Panc1 (cell line): ENCODE results near the gene COL16A1. TPM values are rescaled to one million over a fixed set of nuclear protein-coding genes. Genes with fewer than 3 reads are reported as not detected.

ENCODE experiments used
- ATAC-seq: fragments of 200-7000 bp; cut with Tn5 transposase; 2 replicates; pipeline ENCODE4 v1.9.1; 2020; ENCODE audit warnings: mild to moderate bottlenecking, moderate library complexity
- BruUV-seq: library from RNA; stranded (reverse); fragments of 400-500 nt; replicated peaks from 2 replicates; lab custom pipeline; 2021; lab: Mats Ljungman, UMichigan
- CTCF ChIA-PET: fragments of 300-600 bp; sonication (Branson Sonifier 250); formaldehyde crosslinking; loops from one replicate; lab custom pipeline; 2022; ENCODE audit warnings: antibody characterized with exemption; lab: Charles Lee
- POLR2A ChIA-PET: fragments of 300-600 bp; sonication (Branson Sonifier 250); formaldehyde crosslinking; loops from one replicate; lab custom pipeline; 2022; ENCODE audit warnings: antibody characterized with exemption; lab: Charles Lee
- DNase-seq: peaks from one replicate; pipeline ENCODE4 v3.0.0-alpha.2; 2010; ENCODE audit warnings: low read depth, low spot score
- H3K27ac ChIP-seq: 2 replicates; pipeline ENCODE4 v1.5.1; 2011; ENCODE audit warnings: mild to moderate bottlenecking, low read length, inconsistent platforms
- H3K27me3 ChIP-seq: fragments of 200-500 bp; sonication (Bioruptor generic); 2 replicates; pipeline ENCODE4 v1.6.0; 2014; ENCODE audit warnings: low read length, inconsistent platforms; ENCODE audit not compliant: control insufficient read depth, insufficient read depth
- H3K36me3 ChIP-seq: fragments of 200-500 bp; sonication (Bioruptor generic); 2 replicates; pipeline ENCODE4 v1.5.1; 2014; ENCODE audit warnings: inconsistent platforms, mild to moderate bottlenecking, low read length, moderate library complexity; ENCODE audit not compliant: control insufficient read depth, insufficient read depth
- H3K4me1 ChIP-seq: 2 replicates; pipeline ENCODE4 v1.5.1; 2011; ENCODE audit warnings: inconsistent platforms, mild to moderate bottlenecking, low read length, moderate library complexity; ENCODE audit not compliant: control insufficient read depth, insufficient read depth
- H3K4me3 ChIP-seq, 2 experiments: 2 replicates each; pipeline ENCODE4 v1.5.1; 2011 to 2012; ENCODE audit warnings: low read depth in 2 of 2, low read length in 2 of 2, mild to moderate bottlenecking in 2 of 2, inconsistent platforms in 1 of 2, moderate library complexity in 1 of 2
- H3K9me3 ChIP-seq: fragments of 200-500 bp; sonication (Bioruptor generic); 2 replicates; pipeline ENCODE4 v1.5.1; 2014; ENCODE audit warnings: low read depth, mild to moderate bottlenecking, inconsistent platforms, low read length, moderate library complexity; ENCODE audit not compliant: control insufficient read depth, insufficient read depth
- POLR2AphosphoS5 ChIP-seq: IDR thresholded peaks from 2 replicates; pipeline ENCODE4 v1.6.1; 2012; ENCODE audit warnings: mild to moderate bottlenecking, low read depth, low read length, moderate library complexity
- SIN3A ChIP-seq: IDR thresholded peaks from 2 replicates; pipeline ENCODE4 v1.6.1; 2012; ENCODE audit warnings: low read depth, mild to moderate bottlenecking, low read length, moderate library complexity, borderline replicate concordance; ENCODE audit not compliant: insufficient read depth
- TCF7L2 ChIP-seq: IDR thresholded peaks from 2 replicates; pipeline ENCODE4 v1.6.1; 2011; ENCODE audit warnings: mild to moderate bottlenecking, low read depth, low read length, inconsistent platforms
- in situ Hi-C: cut with HindIII; loops from 2 replicates; pipeline ENCODE4 v1.10.0; 2016; ENCODE audit warnings: low sequenced_read_pairs, low pct_unique_long_range_greater_than_20kb
- intact Hi-C: fragments of 100-400 bp; cut with micrococcal nuclease; formaldehyde crosslinking; loops from one replicate; pipeline ENCODE4 v1.10.0; 2022; ENCODE audit not compliant: unreplicated experiment
- total RNA-seq: library from RNA; stranded (reverse); gene quantifications from one replicate; pipeline ENCODE4 v1.2.1, GENCODE V29; 2021; ENCODE audit not compliant: unreplicated experiment
- TF ChIP-seq, protein P1 (sequence below): fragments of 450-650 bp; IDR thresholded peaks from 2 replicates; pipeline ENCODE4 v1.5.1; 2017; ENCODE audit warnings: mild to moderate bottlenecking
- TF ChIP-seq, protein P2 (sequence below), 2 experiments: IDR thresholded peaks; 2 replicates each; pipeline ENCODE4 v1.6.1; 2011 to 2012; ENCODE audit warnings: low read depth in 2 of 2, control low read depth in 1 of 2, low read length in 1 of 2, mild to moderate bottlenecking in 1 of 2, moderate library complexity in 1 of 2; ENCODE audit not compliant: insufficient read depth in 1 of 2

COL16A1 gene
- total RNA-seq, 1 experiment from 2014 or later, result 7.6 TPM

DNA sequence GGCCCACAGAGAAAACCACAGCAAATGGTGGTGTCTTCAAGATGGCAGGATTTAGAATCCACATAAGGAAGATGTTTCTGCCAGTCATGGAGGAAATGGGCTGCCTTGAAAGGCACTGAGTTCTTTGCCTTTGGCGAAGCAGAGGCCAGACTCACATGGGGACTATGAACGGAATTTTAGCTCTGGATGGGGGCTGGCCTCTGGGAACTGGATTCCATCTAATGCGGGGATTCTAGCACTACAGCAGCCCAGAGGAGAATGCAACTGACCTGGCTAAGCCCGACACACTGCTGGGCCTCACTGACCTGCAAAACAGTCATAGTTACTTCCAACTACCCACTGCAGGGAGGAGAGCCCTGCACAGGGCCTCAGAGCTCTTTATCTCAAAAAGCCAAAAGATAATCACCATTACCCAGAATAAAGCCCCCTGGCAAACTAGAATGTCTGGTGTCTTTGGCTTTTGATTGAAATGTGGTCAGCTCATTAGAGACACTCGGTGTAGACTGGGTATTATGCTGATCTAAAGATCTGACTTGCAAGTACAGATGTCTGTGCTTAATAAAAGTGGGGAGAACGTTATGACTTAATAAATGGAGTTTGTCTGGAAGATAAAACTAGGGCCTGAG, 74.8 kb downstream of the COL16A1 start:
- intact Hi-C loops (no loop called here), in situ Hi-C loops (no loop called here)
- Histone ChIP-seq H3K36me3 (0 out of 2 replicates have a peak, but pooled peaks cover 6% of the 10 kb centered on the region), H3K4me3 (no peak overlapping the region), H3K9me3 (no peaks in the 10 kb centered on the region), H3K27me3 (no peaks in the 10 kb centered on the region), H3K27ac (no peak overlapping the region), H3K4me1 (no peaks in the 10 kb centered on the region)
- ATAC-seq (no peak), DNase-seq (no peak)
- BruUV-seq, result no TSS peak
- POLR2A ChIA-PET, result interaction anchor here (0.8 kb wide), 1 partner anchor 106 kb away, joined by 4 read pairs; no protein-coding TSS in a partner anchor
- CTCF ChIA-PET, result no interaction called here
- TF ChIP-seq, protein P1, sequence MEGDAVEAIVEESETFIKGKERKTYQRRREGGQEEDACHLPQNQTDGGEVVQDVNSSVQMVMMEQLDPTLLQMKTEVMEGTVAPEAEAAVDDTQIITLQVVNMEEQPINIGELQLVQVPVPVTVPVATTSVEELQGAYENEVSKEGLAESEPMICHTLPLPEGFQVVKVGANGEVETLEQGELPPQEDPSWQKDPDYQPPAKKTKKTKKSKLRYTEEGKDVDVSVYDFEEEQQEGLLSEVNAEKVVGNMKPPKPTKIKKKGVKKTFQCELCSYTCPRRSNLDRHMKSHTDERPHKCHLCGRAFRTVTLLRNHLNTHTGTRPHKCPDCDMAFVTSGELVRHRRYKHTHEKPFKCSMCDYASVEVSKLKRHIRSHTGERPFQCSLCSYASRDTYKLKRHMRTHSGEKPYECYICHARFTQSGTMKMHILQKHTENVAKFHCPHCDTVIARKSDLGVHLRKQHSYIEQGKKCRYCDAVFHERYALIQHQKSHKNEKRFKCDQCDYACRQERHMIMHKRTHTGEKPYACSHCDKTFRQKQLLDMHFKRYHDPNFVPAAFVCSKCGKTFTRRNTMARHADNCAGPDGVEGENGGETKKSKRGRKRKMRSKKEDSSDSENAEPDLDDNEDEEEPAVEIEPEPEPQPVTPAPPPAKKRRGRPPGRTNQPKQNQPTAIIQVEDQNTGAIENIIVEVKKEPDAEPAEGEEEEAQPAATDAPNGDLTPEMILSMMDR, result no peak
- TF ChIP-seq POLR2AphosphoS5, result no peak
- TF ChIP-seq, protein P2, sequence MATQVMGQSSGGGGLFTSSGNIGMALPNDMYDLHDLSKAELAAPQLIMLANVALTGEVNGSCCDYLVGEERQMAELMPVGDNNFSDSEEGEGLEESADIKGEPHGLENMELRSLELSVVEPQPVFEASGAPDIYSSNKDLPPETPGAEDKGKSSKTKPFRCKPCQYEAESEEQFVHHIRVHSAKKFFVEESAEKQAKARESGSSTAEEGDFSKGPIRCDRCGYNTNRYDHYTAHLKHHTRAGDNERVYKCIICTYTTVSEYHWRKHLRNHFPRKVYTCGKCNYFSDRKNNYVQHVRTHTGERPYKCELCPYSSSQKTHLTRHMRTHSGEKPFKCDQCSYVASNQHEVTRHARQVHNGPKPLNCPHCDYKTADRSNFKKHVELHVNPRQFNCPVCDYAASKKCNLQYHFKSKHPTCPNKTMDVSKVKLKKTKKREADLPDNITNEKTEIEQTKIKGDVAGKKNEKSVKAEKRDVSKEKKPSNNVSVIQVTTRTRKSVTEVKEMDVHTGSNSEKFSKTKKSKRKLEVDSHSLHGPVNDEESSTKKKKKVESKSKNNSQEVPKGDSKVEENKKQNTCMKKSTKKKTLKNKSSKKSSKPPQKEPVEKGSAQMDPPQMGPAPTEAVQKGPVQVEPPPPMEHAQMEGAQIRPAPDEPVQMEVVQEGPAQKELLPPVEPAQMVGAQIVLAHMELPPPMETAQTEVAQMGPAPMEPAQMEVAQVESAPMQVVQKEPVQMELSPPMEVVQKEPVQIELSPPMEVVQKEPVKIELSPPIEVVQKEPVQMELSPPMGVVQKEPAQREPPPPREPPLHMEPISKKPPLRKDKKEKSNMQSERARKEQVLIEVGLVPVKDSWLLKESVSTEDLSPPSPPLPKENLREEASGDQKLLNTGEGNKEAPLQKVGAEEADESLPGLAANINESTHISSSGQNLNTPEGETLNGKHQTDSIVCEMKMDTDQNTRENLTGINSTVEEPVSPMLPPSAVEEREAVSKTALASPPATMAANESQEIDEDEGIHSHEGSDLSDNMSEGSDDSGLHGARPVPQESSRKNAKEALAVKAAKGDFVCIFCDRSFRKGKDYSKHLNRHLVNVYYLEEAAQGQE (IDR thresholded peaks at IDR 0.05; ENCODE audit: insufficient read depth in 1 of 2, low read depth in 2 of 2, low read length in 1 of 2), result no peak
- no peak for TF ChIP-seq SIN3A
- TF ChIP-seq TCF7L2, result no peak

DNA sequence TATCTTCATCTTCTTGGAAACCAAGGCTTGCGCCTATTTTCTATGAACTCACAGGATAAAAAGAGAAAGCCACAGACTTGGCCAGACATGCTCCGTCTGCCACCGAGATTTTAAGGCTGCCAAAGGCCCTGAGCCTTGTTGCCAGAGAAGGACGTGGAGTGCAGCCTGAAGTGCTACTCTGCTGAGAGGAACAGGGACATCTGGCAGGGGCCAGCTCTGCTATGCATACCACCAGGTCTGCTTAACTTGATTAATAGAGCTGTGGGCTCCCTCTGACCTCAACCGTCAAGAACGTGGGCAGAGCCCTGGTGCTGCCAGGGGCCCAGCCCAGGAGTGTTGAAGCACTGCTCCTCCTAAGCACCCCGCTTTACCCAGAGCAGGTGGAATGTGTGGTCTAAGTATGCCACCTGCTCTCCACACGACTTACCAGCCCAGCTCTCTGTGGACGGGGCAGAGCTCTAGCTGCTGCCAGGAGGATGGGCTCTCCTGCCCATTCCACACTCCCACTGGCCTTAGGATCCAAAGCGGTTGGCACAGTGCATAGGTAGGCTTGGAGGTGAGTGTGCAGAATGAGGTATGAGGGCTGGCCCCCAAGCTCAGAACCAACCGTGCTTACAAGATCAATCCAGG, 75.8 kb downstream of the COL16A1 start:
- ChIA-PET CTCF (no interaction called here), POLR2A (no interaction called here)
- H3K9me3 ChIP-seq, result no peaks in the 10 kb centered on the region
- no peaks in the 10 kb centered on the region for H3K27me3 ChIP-seq
- no TSS peak for BruUV-seq
- no peak for TF ChIP-seq TCF7L2
- intact Hi-C loops, result no loop called here
- in situ Hi-C loops, result no loop called here
- H3K4me1 ChIP-seq, result no peaks in the 10 kb centered on the region
- no peak overlapping the region for H3K4me3 ChIP-seq
- H3K27ac ChIP-seq, result no peak overlapping the region
- DNase-seq (no peak), ATAC-seq (no peak)
- H3K36me3 ChIP-seq, result 0 out of 2 replicates have a peak, but pooled peaks cover 6% of the 10 kb centered on the region
